ENCODE results near the gene BLVRA.

The BLVRA gene

GRCh38 chr7:43760861-43761260, 2.4 kb downstream of the BLVRA start:
- WGBS (ENCODE audit: insufficient coverage, insufficient read length) = no CpG with 5 or more reads among the region's 5 CpGs
- peaks cover 3% of the 10 kb centered on the region for H3K4me1 ChIP-seq (ENCODE audit: control insufficient read depth, insufficient read depth, low read length)
- DNase-seq (ENCODE audit: low read depth, low spot score) = no peak
- H3K4me3 ChIP-seq (ENCODE audit: low read length) = no peak overlapping the region
- no peaks in the 10 kb centered on the region for H3K9me3 ChIP-seq (ENCODE audit: control insufficient read depth, insufficient read depth, low read length)
- H3K27me3 ChIP-seq (ENCODE audit: control insufficient read depth, insufficient read depth, low read length) = peaks cover 10% of the 10 kb centered on the region
- H3K36me3 ChIP-seq (ENCODE audit: control insufficient read depth, insufficient read depth, low read length) = no peaks in the 10 kb centered on the region
- H3K27ac ChIP-seq (ENCODE audit: low read length) = no peak overlapping the region

DNA sequence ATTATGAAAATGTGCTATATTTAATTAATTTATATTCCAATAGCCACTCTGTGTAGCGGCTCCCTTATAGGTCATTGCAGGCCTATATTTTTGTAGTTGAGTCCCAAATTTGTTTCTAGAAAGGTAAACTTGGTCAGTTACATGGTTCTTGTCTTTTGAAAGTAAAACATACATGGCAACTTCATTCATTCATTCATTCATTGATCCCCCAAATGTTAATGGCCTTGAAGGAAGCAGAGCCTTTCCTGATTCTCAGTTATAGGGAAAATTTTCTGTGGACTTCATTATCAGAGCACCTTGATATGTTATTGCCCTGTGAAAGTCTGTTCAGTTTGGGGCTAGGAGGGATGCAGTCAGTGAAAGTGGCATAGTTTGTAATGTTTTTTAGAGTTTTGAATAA, 2.9 kb downstream of the BLVRA start:
- Histone ChIP-seq H3K36me3 (ENCODE audit: control insufficient read depth, insufficient read depth, low read length) (no peaks in the 10 kb centered on the region), H3K27me3 (ENCODE audit: control insufficient read depth, insufficient read depth, low read length) (peaks cover 10% of the 10 kb centered on the region), H3K4me3 (ENCODE audit: low read length) (no peak overlapping the region), H3K27ac (ENCODE audit: low read length) (no peak overlapping the region), H3K4me1 (ENCODE audit: control insufficient read depth, insufficient read depth, low read length) (peaks cover 3% of the 10 kb centered on the region), H3K9me3 (ENCODE audit: control insufficient read depth, insufficient read depth, low read length) (no peaks in the 10 kb centered on the region)
- WGBS (ENCODE audit: insufficient coverage, insufficient read length) = no CpG with 5 or more reads among the region's 1 CpG
- DNase-seq (ENCODE audit: low read depth, low spot score) = no peak

DNA sequence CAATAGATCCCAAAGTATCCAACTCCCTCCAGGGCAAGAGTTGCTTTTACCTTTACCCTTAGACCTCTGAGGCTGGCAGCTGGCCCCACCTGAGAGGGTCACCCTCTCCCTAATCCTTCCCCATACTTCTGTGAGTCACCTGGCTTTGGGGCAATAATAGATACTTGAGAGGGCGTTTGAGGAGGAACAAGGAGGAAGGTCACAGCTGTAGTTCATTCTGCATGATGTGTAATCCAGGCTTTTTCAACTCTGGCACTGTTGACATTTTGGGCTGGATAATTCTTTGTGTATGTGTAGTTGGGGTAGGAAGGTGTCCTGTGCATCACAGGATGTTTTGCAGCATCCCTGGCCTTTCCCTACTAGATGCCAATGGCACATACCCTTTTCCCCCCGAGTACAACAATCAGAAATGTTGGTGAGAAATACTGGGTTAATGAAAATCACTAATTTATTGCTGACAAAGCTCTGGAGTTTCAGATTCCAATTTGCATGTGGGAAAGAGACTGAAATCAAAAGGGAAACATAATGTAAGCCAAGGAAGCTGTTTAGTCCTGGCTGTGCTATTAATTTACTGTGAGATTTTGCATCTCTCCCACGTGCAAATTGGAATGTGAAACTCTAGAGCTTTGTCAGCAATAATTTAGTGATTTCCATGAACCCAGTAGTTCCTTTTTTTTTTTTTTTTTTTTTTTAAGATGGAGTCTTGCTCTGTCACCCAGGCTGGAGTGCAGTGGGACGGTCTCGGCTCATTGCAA, 3.6 kb downstream of the BLVRA start:
- no peaks in the 10 kb centered on the region for H3K36me3 ChIP-seq (ENCODE audit: control insufficient read depth, insufficient read depth, low read length)
- H3K4me1 ChIP-seq (ENCODE audit: control insufficient read depth, insufficient read depth, low read length) = peaks cover 3% of the 10 kb centered on the region
- H3K9me3 ChIP-seq (ENCODE audit: control insufficient read depth, insufficient read depth, low read length) = no peaks in the 10 kb centered on the region
- H3K4me3 ChIP-seq (ENCODE audit: low read length) = no peak overlapping the region
- WGBS (ENCODE audit: insufficient coverage, insufficient read length) = no CpG with 5 or more reads among the region's 5 CpGs
- peaks cover 10% of the 10 kb centered on the region for H3K27me3 ChIP-seq (ENCODE audit: control insufficient read depth, insufficient read depth, low read length)
- H3K27ac ChIP-seq (ENCODE audit: low read length) = no peak overlapping the region
- no peak for DNase-seq (ENCODE audit: low read depth, low spot score)

DNA sequence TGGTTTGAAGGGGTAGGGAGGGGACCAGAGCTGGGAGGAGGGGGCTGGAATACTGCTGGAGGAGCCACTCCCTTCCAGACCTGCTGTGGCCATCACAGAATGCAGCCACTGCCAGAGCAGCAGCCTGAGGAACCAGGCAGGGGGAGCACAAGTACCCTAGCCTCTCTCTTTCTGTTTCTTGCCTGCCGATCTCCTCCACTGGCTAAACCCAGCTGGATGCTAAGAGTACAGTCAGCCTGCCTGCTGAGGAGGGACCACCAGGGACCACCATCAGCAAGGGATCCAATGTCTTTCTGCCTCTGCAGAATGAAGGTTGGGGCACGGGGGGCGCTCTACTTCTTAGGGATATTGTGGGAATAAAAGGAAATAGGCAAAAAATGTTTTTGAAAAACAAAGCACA, 4.7 kb downstream of the BLVRA start:
- no CpG with 5 or more reads among the region's 3 CpGs for WGBS (ENCODE audit: insufficient coverage, insufficient read length)
- Histone ChIP-seq H3K4me1 (ENCODE audit: control insufficient read depth, insufficient read depth, low read length) (peaks cover 3% of the 10 kb centered on the region), H3K36me3 (ENCODE audit: control insufficient read depth, insufficient read depth, low read length) (no peaks in the 10 kb centered on the region), H3K27ac (ENCODE audit: low read length) (no peak overlapping the region), H3K9me3 (ENCODE audit: control insufficient read depth, insufficient read depth, low read length) (no peaks in the 10 kb centered on the region), H3K4me3 (ENCODE audit: low read length) (no peak overlapping the region), H3K27me3 (ENCODE audit: control insufficient read depth, insufficient read depth, low read length) (peaks cover 2% of the 10 kb centered on the region)
- DNase-seq (ENCODE audit: low read depth, low spot score) = no peak

- Histone ChIP-seq H3K36me3 (ENCODE audit: control insufficient read depth, insufficient read depth, low read length) (no peaks in the 10 kb centered on the region), H3K4me1 (ENCODE audit: control insufficient read depth, insufficient read depth, low read length) (peaks cover 3% of the 10 kb centered on the region), H3K4me3 (ENCODE audit: low read length) (no peak overlapping the region), H3K27me3 (ENCODE audit: control insufficient read depth, insufficient read depth, low read length) (peaks cover 2% of the 10 kb centered on the region), H3K9me3 (ENCODE audit: control insufficient read depth, insufficient read depth, low read length) (no peaks in the 10 kb centered on the region), H3K27ac (ENCODE audit: low read length) (no peak overlapping the region)
- no peak for DNase-seq (ENCODE audit: low read depth, low spot score)
- WGBS (ENCODE audit: insufficient coverage, insufficient read length) = no CpG with 5 or more reads among the region's 9 CpGs
Measured at GRCh38 chr7:43764039-43764761, 5.7 kb downstream of the BLVRA start.

DNA sequence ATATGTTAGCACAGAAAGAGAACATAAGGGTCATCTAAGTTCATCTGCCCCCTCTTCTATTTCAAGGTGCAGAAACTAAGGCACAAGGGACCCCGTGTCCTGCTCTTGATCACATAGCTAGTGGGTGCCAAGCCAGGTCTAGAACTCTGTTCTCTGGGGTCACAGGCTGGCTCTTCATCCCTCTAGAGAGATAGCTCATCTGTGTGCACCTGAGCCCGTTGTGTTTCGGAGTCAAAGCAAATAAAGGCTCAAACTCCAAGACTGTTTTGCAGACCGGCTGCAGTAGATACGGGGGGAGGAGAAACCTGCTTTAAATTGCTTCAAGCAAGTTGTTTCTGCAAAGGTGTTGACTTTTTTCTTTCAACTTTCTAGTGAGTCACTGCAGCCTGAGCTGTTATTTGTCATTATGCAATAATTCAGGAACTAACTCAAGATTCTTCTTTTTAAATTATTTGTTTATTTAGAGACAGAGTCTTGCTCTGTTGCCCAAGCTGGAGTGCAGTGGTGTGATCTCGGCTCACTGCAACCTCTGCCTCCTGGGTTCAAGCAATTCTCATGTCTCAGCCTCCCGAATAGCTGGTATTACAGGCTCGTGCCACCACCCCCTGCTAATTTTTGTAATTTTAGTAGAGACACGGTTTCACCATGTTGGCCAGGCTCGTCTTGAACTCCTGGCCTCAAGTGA, 6.5 kb downstream of the BLVRA start:
- no CpG with 5 or more reads among the region's 10 CpGs for WGBS (ENCODE audit: insufficient coverage, insufficient read length)
- H3K9me3 ChIP-seq (ENCODE audit: control insufficient read depth, insufficient read depth, low read length) = no peaks in the 10 kb centered on the region
- no peaks in the 10 kb centered on the region for H3K27me3 ChIP-seq (ENCODE audit: control insufficient read depth, insufficient read depth, low read length)
- DNase-seq (ENCODE audit: low read depth, low spot score) = no peak
- H3K4me3 ChIP-seq (ENCODE audit: low read length) = no peak overlapping the region
- no peaks in the 10 kb centered on the region for H3K36me3 ChIP-seq (ENCODE audit: control insufficient read depth, insufficient read depth, low read length)
- H3K27ac ChIP-seq (ENCODE audit: low read length) = no peak overlapping the region
- H3K4me1 ChIP-seq (ENCODE audit: control insufficient read depth, insufficient read depth, low read length) = peaks cover 3% of the 10 kb centered on the region; the same call in 1 of the 2 replicates

GRCh38 chr7:43766564-43766963, 8.1 kb downstream of the BLVRA start:
- no peak for DNase-seq (ENCODE audit: low read depth, low spot score)
- Histone ChIP-seq H3K4me3 (ENCODE audit: low read length) (no peak overlapping the region), H3K4me1 (ENCODE audit: control insufficient read depth, insufficient read depth, low read length) (peaks cover 3% of the 10 kb centered on the region; the same call in 1 of the 2 replicates), H3K9me3 (ENCODE audit: control insufficient read depth, insufficient read depth, low read length) (no peaks in the 10 kb centered on the region), H3K27me3 (ENCODE audit: control insufficient read depth, insufficient read depth, low read length) (no peaks in the 10 kb centered on the region), H3K36me3 (ENCODE audit: control insufficient read depth, insufficient read depth, low read length) (no peaks in the 10 kb centered on the region), H3K27ac (ENCODE audit: low read length) (no peak overlapping the region)
- no CpG with 5 or more reads among the region's 8 CpGs for WGBS (ENCODE audit: insufficient coverage, insufficient read length)

GRCh38 chr7:43767311-43767710, 8.8 kb downstream of the BLVRA start:
- no CpG with 5 or more reads among the region's 8 CpGs for WGBS (ENCODE audit: insufficient coverage, insufficient read length)
- H3K4me1 ChIP-seq (ENCODE audit: control insufficient read depth, insufficient read depth, low read length) = peaks cover 3% of the 10 kb centered on the region; the same call in 1 of the 2 replicates
- no peaks in the 10 kb centered on the region for H3K27me3 ChIP-seq (ENCODE audit: control insufficient read depth, insufficient read depth, low read length)
- H3K9me3 ChIP-seq (ENCODE audit: control insufficient read depth, insufficient read depth, low read length) = no peaks in the 10 kb centered on the region
- no peak overlapping the region for H3K27ac ChIP-seq (ENCODE audit: low read length)
- no peak overlapping the region for H3K4me3 ChIP-seq (ENCODE audit: low read length)
- no peaks in the 10 kb centered on the region for H3K36me3 ChIP-seq (ENCODE audit: control insufficient read depth, insufficient read depth, low read length)
- DNase-seq (ENCODE audit: low read depth, low spot score) = no peak

DNA sequence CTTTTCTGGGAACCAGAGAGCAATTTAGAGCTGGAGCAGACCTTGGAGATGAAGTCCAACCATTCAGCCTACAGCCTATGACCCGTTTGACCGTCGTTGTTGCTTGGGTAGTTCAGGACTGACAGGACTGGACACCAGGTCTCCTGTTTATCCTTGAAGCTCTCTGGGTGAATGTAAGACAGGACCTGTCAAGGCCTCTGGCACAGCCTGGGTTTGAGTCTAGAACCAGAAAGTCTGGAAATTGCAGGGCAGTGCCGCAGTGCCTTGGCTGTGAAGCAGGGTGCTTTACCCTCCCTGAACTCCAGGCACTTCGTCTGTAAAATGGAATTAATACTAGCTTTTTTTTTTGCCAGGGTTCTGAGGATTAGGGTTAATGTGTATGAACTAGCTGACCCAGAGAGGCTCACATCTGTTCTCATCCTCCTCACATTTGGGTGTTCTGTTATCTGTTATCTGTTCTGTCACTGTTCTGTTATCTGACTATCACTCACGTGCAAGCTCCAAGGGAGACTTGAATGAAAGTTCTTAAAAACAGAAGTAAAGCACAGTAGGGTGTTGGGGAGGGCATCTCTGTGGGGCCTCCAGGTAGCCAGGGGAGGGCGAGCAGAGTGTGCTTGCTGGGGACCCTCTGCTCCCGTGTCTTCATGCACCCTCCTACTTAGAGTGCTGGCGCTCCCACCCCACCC, 9.9 kb downstream of the BLVRA start:
- DNase-seq (ENCODE audit: low read depth, low spot score) = no peak

DNA sequence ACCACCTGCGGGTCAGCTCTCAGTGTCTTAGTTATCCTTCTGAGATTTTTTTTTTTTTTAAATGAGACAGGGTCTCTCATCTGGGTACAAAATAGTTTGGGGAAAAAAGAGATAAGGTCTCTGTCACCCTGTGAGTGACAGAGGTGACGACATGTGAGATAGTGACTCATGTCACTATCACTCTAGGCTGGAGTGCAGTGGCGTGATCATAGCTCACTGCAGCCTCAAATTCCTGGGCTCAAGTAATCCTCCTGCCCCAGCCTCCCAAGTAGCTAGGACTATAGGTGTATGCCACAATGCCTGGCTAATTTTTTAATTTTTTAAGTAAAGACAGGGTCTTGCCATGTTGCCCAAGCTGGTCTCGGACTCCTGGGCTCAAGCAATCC, 10.4 kb downstream of the BLVRA start:
- DNase-seq (ENCODE audit: low read depth, low spot score) = no peak
- Histone ChIP-seq H3K27me3 (ENCODE audit: control insufficient read depth, insufficient read depth, low read length) (no peaks in the 10 kb centered on the region), H3K4me1 (ENCODE audit: control insufficient read depth, insufficient read depth, low read length) (peaks cover 2% of the 10 kb centered on the region; the same call in 1 of the 2 replicates), H3K36me3 (ENCODE audit: control insufficient read depth, insufficient read depth, low read length) (no peaks in the 10 kb centered on the region), H3K4me3 (ENCODE audit: low read length) (no peak overlapping the region), H3K27ac (ENCODE audit: low read length) (no peak overlapping the region), H3K9me3 (ENCODE audit: control insufficient read depth, insufficient read depth, low read length) (no peaks in the 10 kb centered on the region)
- WGBS (ENCODE audit: insufficient coverage, insufficient read length) = no CpG with 5 or more reads among the region's 4 CpGs

More for the DNA sequence above, 9.9 kb downstream of the BLVRA start:
- Histone ChIP-seq H3K4me1 (ENCODE audit: control insufficient read depth, insufficient read depth, low read length) (peaks cover 2% of the 10 kb centered on the region; the same call in 1 of the 2 replicates), H3K4me3 (ENCODE audit: low read length) (no peak overlapping the region), H3K36me3 (ENCODE audit: control insufficient read depth, insufficient read depth, low read length) (no peaks in the 10 kb centered on the region), H3K27me3 (ENCODE audit: control insufficient read depth, insufficient read depth, low read length) (no peaks in the 10 kb centered on the region), H3K27ac (ENCODE audit: low read length) (no peak overlapping the region), H3K9me3 (ENCODE audit: control insufficient read depth, insufficient read depth, low read length) (no peaks in the 10 kb centered on the region)
- WGBS (ENCODE audit: insufficient coverage, insufficient read length) = no CpG with 5 or more reads among the region's 9 CpGs

Data from iPS DF 6.9 (cell line).